Stimulated activated CD8-positive, alpha-beta memory T cell treated with anti-CD3 and anti-CD28 coated beads, Interleukin-15, amount 100 ng/mL, for 24 hours (primary cell): Measurements from ENCODE around the gene MEPCE.
A peak's percentile ranks its signal among the peaks of the same experiment; 100 is the strongest.

Experiments
- DNase-seq: peaks from one replicate; pipeline ENCODE4 v3.0.0-alpha.2; 2020; ENCODE audit warnings: low read depth

The MEPCE gene

DNA sequence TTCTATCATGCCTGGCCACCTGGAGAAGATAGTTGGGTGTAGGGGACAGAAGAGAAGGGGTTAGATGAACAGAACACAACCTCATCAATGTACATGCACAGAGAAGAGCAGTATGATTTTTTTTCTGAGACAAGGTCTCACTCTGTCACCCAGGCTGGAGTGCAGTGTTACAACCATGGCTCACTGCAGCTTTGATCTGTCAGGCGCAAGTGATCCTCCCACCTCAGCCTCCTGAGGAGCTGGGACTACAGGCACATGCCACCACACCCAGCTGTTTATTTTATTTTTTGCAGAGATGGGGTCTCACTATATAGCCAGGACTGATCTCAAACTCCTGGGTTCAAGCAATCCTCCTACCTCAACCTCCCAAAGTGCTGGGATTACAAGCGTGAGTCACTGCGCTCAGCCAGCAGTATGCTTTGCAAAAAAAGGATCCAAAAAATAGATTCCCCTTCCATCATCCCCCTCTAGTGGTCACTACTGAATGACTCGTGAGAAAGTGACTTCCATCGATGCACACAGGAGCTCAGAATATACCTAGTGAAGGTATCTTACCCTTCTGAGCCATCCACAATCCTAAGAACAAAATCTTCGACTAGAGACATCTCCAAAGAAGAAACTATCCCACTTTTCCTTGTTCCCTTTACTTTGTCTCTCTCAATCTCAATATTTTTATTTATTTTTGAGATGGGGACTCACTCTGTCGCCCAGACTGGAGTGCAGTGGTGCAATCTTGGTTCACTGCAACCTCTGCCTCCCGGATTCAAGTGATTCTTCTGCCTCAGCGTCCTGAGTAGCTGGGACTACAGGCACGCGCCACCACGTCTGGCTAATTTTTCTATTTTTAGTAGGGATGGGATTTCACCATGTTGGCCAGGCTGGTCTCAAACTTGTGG lies 22.1 kb upstream of the MEPCE start:
- DNase-seq, result no peak

DNA sequence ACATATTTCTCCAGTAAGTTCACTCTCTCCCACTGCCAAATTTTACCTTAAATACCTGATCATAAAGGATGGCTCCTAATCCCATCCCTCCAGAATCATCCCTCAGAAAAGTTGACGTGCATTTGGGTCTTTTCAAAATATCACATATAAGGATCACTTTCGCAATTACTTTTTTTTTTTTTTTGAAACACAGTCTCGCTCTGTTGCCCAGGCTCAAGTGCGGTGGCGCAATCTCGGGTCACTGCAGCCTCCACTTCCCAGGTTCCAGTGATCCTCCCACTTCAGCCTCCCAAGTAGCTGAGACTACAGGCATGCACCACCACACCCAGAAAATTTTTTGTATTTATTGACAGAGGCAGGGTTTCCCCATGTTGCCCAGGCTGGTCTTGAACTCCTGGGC lies 18.5 kb upstream of the MEPCE start:
- DNase-seq, result no peak

DNA sequence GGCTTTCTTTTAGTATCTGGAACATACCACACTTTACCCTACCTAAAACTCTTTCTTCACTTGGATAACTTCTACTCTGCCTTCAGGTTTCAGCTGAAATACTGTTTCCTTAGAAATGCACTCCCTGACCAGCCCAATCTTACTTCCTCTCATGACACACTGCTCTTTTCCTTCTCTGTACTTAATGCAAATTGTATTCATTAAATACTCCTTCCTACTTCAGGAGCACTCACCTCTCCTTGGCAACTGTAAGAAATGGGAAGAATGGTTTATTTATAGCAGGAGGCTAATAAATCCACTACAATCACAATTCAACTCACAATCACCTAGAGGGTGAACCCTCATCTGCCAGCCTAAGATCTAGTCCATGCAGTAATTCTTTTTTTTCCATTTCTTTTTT lies 16.3 kb upstream of the MEPCE start:
- DNase-seq, result no peak

DNA sequence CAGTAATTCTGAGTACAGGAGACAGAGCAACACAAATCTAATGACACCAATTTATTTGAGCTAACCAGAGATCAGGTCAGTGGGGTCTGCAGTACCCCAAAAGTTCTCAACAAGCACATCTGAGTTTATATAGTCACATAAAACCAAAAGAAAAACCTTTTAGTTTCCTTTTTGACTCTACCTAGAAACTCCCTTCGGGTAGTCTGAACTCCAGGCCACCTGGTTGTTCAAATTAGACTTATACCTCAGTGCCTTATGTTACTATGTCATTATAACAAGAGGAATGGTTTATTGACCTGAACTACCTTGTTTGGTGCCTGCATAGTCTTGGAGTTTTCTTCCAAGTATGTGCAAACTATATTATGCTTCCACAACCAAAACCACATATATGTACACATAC lies 15.7 kb upstream of the MEPCE start:
- DNase-seq, result no peak

DNA sequence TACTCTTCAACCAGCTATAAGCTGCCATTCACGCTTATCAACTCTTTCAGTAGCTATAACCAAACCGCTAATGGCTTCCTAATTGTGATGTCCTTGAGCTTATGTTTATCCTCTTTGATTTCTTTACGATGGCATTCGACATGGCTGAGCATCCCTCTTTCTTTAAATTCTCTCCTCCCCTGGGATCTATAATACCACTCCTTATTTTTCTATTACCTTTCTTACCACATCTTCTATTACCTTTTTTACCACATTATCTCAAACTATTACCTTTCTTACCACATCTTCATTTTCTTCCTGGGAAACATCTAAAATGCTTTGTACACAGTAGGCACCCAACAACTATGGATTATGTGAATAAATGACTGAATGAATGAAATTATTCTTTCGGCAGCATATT lies 14.2 kb upstream of the MEPCE start:
- DNase-seq, result no peak

- DNase-seq, result no peak
These were observed 10.5 kb upstream of the MEPCE start for GRCh38 chr7:100418930-100419659.

- no peak for DNase-seq
These were observed 9.9 kb upstream of the MEPCE start for GRCh38 chr7:100419660-100420226.

DNA sequence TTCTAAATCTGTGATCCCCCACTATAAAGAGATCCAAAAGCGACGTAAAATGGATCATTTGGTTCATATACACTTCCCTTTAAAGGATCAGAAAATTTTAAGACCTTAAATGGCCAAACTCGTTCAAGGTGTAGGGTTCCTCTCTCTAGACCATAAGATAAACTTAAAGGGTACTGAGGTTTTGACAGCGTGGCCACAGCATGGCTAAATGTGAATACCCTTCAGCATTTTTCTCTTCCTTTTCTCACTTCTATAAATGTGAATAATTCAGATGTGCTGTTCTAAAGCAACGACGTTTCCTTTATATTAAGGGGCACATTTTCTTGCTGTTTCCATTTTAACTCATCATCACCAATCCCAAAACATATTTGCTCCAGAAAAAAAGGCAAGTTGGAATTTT lies 6.3 kb upstream of the MEPCE start:
- no peak for DNase-seq

DNA sequence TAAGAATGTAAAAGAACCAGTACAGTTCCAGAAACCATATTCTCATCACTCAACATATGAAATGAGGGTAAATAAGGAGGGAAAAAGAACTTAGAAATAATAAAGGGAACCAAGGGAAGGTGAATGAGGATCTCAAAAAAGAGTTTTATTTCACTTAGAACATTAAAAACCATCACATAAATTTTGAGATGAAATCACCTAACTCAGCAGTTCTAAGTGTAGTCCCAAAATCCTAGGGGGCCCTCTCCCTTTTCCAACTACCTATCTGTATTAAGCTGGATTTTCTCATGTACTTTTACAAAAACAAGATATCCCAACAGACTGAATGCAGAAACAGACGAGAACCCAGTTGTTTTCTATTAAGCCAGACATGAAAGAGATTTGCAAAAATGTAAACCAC lies 4.3 kb upstream of the MEPCE start:
- no peak for DNase-seq

DNA sequence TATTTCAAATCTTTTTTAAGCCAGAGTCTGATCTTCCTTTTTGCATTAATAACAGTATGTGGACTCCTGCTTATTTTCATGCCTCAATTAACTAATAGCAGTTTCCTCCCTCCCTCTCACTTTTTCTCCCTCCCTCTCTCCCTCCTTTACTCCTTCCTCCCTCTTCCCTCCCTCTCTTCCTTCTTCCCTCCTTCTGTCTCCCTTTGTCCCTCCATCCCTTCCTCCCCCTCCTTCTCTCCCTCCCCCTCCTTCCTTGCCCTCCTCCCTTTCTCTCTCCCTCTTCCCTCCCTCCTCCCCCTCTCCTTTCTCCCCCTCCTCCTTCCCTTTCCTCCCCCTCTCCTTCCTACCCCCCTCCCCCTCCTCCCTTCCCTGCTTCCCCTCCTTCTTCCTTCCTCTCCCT lies 3.1 kb upstream of the MEPCE start:
- no peak for DNase-seq

DNA sequence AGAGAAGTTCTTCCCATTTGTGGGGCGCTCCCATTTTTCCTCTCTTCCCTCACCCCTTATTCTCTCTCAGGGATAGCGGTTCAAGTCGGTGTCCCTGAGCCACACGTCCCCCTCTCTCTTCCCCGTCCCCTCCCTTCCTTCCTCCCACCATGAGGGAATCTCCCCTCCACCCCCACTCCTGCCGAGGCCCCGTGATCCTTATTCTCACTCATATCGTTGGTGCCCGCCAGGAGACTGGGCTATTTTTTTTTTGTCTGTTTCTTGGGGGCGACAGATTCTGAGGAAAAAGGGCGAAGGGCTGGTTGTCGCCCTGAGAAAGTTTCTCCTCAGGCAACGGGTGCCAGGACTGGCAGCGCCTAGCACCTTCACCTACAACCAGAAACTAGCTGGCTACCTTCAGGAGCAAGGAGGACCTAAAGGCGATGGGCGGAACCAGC lies 1.9 kb upstream of the MEPCE start:
- no peak for DNase-seq

DNA sequence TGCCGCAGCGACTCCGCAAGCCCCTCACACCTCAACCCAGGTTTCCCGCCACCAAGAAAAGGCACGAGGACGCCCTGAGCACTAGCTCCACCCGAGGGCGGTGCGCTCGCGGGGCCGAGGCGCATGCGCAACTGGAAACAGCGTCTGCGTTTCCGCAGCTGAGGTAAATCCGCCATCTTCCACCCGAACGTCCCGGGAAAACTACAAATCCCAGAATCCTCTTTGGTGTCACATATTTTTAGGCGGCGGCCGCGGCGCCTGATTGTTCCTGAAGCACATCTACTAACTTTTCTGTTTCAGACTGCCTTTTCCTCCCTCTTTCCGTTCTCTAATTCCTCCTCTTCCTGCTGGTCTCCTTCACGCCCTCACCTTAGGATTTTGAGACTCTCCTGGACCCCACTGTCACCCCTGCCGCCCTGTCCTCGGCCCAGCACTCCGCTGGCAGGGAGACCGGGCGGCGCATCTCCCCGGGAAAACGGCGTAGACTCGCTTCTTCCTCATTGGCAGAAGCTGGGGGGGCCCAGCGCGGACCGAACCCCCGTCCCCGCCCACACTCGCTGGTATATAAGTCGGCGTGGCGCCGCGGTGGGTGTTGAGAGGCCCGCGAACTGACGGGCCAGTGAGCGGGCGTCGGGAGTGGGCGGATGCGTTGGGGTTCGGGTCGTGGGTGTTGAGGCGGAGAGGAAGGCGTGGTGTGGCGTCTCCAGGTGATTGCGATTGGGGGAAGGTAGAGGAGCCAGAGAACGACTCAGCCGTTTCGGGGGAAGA lies 1.2 kb upstream of the MEPCE start, which contains the start of gene ZCWPW1:
TSS of gene ZCWPW1 (minus strand) at position 505 of the 768 bp plus-strand sequence. CDS start 8,054 bp downstream, outside the sequence.
- peak; percentile 92 for DNase-seq

DNA sequence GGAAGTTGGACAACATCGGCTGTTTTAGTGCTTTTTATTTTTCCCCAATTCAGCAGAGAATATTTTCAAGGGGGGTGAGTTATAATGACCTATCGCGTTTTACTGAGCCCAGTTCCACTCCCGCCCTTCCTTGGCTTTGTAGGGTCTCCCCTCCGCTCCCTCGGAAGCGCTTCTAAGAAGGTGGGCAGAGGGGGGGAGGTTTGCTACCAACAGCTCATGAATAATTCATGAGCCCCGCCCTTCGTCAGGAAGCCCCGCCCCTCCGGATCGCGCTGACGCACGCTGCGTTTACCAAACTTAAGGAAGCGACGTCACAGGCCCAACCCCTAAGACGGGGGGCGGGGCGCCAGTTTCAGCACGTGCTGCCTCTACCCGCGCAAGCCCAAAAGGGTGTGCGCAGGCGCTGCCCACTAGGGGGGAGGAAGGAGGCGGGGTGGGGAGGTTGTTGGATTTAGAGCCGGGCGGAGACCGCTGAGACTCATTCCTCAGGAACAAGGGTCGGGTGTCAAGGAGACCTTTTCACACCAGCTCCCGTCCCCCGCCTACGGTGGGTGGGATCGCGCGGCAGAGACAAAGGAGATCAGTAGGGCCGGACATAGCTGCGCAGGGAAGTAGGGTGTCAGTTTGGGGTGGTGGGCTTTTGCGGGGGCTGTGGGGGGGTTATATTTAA lies 529 bp upstream of the MEPCE start:
- peak; percentile 100 for DNase-seq

DNA sequence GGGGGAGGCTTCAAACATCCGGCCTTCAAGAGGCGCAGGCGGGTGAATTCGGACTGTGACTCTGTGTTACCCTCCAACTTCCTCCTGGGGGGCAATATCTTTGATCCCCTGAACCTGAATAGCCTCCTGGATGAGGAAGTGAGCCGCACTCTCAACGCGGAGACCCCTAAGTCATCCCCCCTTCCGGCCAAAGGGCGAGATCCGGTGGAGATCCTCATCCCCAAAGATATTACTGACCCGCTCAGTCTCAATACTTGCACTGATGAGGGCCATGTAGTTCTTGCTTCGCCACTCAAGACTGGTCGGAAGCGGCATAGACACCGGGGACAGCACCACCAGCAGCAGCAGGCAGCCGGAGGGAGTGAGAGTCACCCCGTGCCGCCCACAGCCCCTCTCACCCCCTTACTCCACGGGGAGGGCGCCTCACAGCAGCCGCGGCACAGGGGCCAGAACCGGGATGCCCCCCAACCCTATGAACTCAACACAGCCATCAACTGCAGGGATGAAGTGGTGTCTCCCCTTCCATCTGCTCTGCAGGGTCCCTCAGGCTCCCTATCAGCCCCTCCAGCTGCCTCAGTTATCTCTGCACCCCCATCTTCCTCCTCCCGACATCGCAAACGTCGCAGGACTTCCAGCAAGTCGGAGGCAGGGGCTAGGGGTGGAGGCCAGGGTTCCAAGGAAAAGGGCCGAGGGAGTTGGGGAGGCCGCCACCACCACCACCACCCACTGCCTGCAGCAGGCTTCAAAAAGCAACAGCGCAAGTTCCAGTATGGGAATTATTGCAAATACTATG lies 1.1 kb downstream of the MEPCE start:
- no peak for DNase-seq

DNA sequence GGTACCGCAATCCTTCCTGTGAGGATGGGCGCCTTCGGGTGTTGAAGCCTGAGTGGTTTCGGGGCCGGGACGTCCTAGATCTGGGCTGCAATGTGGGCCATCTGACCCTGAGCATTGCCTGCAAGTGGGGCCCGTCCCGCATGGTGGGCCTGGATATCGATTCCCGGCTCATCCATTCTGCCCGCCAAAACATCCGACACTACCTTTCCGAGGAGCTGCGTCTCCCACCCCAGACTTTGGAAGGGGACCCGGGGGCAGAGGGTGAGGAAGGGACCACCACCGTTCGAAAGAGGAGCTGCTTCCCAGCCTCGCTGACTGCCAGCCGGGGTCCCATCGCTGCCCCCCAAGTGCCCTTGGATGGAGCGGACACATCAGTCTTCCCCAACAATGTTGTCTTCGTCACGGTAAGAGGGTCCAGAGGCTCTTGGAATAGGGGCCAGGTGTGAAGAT lies 1.7 kb downstream of the MEPCE start:
- DNase-seq, result no peak

GRCh38 chr7:100432053-100432452 lies 2.4 kb downstream of the MEPCE start:
- DNase-seq, result no peak

GRCh38 chr7:100432621-100433275 lies 3.1 kb downstream of the MEPCE start:
- no peak for DNase-seq

DNA sequence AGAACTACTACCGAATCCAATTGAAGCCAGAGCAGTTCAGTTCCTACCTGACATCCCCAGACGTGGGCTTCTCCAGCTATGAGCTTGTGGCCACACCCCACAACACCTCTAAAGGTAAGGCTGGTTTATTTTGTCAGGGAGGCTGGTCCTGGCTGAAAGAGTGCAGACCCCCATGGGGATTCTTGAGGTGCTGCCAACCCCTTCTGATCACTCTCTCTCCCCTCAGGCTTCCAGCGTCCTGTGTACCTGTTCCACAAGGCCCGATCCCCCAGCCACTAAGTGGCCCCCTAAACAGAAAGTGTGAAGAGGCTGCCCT lies 3.6 kb downstream of the MEPCE start:
- DNase-seq, result no peak

GRCh38 chr7:100433592-100434296 lies 4.1 kb downstream of the MEPCE start:
- DNase-seq, result no peak
